Ureter (tissue), 1 donor: Measurements from ENCODE around the gene MSANTD4. TPM values are rescaled to one million over a fixed set of nuclear protein-coding genes. Genes with fewer than 3 reads are reported as not detected.
"Not testable (repeated sequence)": the region's sequence is repeated elsewhere in the genome, so short reads cannot be mapped to it uniquely, and the experiment has no call there.

ENCODE experiments used
- DNase-seq: peaks from one replicate; pipeline ENCODE4 v3.0.0-alpha.2; 2020; ENCODE audit warnings: low spot score
- total RNA-seq: library from RNA; stranded (reverse); gene quantifications from one replicate; pipeline ENCODE4 v1.2.4, GENCODE V29; 2023
- donor health status: DM: yes; HTN: yes; CAD: no.

The MSANTD4 gene
- total RNA-seq, 1 donor from 2014 or later = 21.0 TPM

- no peak for DNase-seq
These were observed 8.0 kb downstream of the MSANTD4 start for GRCh38 chr11:106014035-106014434.

GRCh38 chr11:106012744-106013143 lies 9.3 kb downstream of the MSANTD4 start:
- no peak for DNase-seq

- no peak for DNase-seq
These were observed 10.6 kb downstream of the MSANTD4 start for GRCh38 chr11:106011481-106011880.

GRCh38 chr11:106003094-106003493 lies 18.9 kb downstream of the MSANTD4 start:
- DNase-seq = not testable (repeated sequence)

- DNase-seq = no peak
These were observed 20.6 kb downstream of the MSANTD4 start for GRCh38 chr11:106001304-106002012.

GRCh38 chr11:105991888-105992287 lies 30.2 kb downstream of the MSANTD4 start:
- DNase-seq = no peak

GRCh38 chr11:105989124-105989523 lies 32.9 kb downstream of the MSANTD4 start:
- no peak for DNase-seq

- DNase-seq = no peak
These were observed 33.8 kb downstream of the MSANTD4 start for GRCh38 chr11:105988197-105988596.

- DNase-seq = no peak
These were observed 35.5 kb downstream of the MSANTD4 start for GRCh38 chr11:105986554-105986953.

- no peak for DNase-seq
These were observed 41.9 kb downstream of the MSANTD4 start for GRCh38 chr11:105979997-105980703.

GRCh38 chr11:105975128-105975527 lies 46.9 kb downstream of the MSANTD4 start:
- no peak for DNase-seq

GRCh38 chr11:105969756-105970155 lies 52.3 kb downstream of the MSANTD4 start:
- no peak for DNase-seq

GRCh38 chr11:105968021-105968697 lies 53.9 kb downstream of the MSANTD4 start:
- DNase-seq = no peak

GRCh38 chr11:105960252-105961245 lies 61.5 kb downstream of the MSANTD4 start:
- no peak for DNase-seq

Other genes with a start within 250 kb of the MSANTD4 start
- 13.2 TPM for gene KBTBD3, start 55.1 kb upstream of the MSANTD4 start, total RNA-seq
- gene AASDHPPT, start 55.4 kb upstream of the MSANTD4 start, total RNA-seq = 29.7 TPM